Mucosa of gallbladder (tissue), 1 donor: ENCODE results near the gene SPART. TPM values are rescaled to one million over a fixed set of nuclear protein-coding genes. Genes with fewer than 3 reads are reported as not detected.
A peak's percentile ranks its signal among the peaks of the same experiment; 100 is the strongest.

ENCODE experiments used
- DNase-seq: peaks from one replicate; pipeline ENCODE4 v3.0.0-alpha.2; 2020; ENCODE audit warnings: low spot score
- total RNA-seq: library from RNA; stranded (reverse); gene quantifications from one replicate; pipeline ENCODE4 v1.2.1, GENCODE V29; 2021
- donor health status: DM: no; HTN: no; CAD: no.

SPART gene, protein sequence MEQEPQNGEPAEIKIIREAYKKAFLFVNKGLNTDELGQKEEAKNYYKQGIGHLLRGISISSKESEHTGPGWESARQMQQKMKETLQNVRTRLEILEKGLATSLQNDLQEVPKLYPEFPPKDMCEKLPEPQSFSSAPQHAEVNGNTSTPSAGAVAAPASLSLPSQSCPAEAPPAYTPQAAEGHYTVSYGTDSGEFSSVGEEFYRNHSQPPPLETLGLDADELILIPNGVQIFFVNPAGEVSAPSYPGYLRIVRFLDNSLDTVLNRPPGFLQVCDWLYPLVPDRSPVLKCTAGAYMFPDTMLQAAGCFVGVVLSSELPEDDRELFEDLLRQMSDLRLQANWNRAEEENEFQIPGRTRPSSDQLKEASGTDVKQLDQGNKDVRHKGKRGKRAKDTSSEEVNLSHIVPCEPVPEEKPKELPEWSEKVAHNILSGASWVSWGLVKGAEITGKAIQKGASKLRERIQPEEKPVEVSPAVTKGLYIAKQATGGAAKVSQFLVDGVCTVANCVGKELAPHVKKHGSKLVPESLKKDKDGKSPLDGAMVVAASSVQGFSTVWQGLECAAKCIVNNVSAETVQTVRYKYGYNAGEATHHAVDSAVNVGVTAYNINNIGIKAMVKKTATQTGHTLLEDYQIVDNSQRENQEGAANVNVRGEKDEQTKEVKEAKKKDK
- total RNA-seq: 86.1 TPM

DNA sequence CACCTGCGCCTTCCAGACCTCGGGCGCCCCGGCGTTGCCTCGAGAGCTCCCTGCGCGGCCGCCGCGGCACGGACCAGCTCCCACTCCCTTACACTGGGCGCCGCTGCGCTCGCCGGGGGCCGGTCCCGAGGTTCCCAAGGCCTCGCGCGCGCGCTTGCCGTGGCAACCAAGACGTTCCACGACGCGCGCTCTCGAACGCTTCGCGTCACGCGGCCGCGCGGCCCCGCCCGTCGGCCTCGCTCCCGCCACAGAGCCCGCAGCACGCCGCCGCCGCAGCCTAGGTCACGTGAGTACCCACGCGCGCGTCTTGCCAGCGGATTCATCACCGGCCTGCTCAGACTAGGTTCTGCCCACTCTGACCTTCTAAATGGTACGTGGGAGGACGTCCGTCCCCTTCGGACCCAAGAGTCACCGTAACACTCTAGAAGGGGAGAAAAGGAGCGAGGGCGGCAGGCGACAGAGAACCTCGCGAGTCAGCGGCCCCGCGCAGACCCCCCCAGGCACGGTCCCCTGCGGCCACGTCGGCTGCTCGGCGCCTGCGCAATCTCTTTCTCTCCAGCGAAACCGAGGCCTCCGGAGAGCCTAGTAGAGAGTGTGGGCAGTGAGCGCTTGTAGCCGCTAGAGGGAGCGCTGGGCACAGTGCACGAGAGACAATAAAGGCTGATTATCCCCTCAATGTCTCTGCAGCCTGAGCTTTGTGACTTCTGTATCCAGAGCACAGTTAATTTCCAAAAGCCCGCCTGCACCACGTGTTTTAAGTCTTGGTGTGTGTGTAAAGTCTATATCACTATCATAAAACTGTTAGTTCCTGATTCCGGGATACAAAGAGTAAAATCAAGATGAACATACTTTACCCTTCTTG is at the start of gene SPART:
Gene SPART (minus strand): TSS at position 173 of the 862 bp plus-strand sequence. CDS start 10,564 bp downstream, outside the sequence.
- DNase-seq: peak; percentile 95

DNA sequence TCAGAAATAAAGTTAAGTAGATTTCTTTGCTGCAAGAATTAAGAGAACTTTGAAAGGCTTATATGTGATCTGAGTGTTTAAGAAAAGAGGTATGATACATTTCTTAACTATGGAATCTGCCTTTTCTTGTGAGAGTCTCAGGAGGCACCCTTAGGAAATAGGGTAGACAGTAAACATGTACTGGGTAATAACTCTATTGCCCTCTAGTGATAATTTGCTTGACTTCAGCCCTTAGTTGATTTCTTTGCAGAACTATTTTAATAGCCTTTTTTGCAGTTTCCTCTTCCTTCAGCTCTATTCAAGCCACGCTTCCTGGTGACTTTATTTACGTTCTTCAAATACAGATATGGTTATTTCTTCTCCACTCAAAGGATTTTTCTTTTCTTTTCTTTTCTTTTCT is 49.1 kb upstream of the SPART start:
- DNase-seq: no peak

DNA sequence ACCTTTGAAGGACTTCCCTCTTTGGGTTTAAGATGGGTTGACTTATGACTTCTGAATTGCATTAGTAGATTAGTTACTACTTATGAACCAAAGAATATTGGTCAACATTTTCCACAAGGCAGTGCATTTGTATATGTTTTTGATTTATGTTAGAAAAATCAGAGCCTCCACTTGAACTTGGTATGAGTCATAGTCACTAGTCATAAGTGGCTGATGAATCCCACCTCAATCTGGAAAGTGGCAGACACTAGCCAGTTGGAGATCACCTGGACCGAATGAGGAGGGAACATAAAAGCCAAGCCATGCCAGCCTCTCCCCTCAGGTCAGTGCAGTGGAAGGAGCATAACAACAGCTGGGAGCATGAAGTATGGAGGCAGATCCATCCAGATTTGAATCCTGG is 39.3 kb upstream of the SPART start:
- no peak for DNase-seq

DNA sequence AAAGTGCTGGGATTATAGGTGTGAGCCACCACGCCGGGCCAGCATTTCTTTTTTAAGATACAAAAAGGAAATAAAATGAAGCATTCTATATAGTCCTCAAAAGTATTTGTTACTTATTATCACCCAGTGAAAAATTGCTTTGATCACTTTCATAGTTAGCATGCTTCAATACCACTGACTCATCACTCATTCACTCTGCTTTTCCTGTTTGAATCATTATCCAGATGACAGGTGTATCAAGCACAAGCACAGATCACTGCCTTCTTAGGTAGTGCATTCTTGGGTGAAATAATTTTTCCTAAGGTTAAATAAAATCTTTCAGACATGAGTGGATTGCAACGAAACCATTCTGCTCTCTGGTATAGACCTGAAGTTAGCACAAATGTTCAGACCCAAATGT is 35.8 kb upstream of the SPART start:
- no peak for DNase-seq

DNA sequence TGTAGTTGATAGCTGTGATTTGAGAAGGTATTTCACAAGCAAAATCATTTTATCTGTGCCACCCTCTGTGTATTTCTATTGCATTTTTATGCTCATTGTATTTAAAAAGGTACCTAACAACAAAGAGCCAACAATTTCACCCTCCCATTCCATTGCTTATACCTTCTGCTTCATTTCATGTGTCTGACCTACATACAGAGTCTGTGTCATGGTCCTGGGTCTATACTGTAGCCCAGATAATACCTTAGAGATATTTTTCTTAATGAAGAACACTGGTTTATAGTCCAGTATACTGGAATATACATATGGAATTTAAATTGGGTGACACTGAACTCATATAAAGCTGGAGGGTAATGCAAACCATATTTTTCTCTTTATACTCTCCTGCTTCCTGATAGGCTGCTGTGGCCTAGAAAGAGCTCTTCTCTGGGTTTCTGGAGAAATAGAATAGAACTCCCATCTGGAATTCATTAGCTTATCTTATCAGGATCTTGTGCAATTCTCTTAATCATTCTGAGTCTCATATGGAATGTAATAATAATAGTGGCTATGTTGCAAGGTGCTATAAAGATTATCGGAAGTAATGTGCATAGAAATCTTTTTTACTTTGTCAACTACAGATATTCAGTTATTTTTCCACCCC is 31.8 kb upstream of the SPART start:
- DNase-seq: no peak

DNA sequence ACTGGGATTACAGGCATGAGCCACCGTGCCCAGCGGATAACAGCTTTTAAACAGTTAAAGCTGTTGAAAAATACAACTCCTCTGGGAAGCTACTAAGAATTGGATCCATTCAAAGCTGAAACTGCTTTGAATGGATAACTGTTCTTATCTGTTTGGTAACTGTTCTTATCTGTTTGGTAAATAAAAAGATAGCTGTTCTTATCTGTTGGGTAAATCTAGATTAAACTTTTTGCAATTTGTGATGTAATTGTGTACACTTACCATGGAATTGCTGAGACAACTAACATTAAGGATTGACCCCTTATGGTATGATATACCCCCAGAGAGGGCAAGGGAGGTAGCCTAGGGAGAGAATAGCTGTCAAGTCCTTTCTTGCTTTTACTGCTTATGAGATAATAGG is 27.9 kb upstream of the SPART start:
- no peak for DNase-seq

DNA sequence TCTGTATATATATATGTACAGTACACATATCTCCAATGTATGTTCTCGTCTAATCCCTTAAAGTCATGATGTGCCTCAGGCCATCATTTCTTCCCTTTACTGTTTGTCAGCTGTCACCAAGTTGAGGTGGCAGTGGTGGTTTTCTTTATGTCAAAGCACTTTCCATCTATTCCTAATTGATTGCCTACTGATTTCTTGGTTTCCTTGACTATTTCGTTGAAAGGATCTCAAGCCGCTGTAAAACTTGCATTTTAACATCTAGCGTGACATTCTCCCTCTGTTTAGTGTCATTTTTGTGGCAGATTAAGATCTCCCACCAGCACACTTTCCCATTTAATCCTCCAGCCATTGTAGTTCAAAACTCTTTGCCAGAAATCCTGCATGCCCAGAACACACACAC is 25.0 kb upstream of the SPART start:
- no peak for DNase-seq

DNA sequence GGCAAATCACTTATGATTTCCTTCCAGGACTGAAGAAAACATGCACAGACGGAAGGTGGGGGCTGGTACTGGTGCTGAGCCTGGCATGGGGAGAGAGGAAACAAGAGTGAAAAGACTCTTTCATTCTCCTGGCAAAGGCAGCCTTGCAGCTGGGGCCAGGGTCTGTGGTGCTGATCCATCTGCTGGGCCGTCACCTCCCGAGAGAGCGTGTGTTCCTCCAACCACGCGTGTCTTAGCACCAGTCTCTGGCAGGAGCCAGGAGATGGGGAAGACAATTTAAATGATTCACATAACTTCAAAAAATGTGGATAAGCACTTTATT is 23.9 kb upstream of the SPART start:
- no peak for DNase-seq

DNA sequence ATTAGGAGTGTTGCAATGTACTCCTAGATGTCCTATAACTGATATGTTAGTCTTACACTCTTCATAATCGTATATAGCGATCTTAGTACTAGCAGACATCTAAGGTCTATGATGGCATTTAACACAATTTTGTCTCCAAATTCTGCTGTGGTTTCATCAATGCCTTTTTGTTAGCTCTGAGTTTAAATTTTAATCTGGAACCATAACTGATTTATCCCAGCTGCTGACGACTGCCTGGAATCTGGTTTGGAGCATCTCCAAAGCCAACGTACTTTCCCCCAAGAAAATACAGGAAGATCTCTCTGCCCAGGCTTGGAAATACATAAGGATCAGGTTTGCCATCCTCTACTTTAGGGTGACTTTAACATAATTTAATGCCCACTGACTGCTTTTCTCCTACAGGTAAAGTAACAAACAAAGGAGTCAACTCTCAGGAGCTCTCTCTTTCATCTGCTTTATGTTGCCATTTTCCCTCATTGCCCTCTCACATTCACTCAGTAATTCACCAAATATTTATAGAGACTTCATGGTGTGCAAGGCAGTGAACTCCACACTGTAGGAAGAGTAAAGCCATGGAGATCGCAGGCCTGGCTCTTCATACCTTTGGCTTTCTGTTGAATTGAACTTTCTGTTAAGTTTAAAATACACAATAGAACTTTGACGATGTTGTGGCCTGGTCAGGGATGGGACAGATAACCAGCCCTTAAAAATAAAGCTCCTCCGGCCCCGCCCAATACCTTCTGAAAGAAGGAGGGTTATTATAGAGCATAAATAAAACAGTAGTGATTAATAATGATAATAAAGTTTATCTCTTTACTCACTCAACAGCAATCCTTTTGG is 23.3 kb upstream of the SPART start:
- DNase-seq: no peak

DNA sequence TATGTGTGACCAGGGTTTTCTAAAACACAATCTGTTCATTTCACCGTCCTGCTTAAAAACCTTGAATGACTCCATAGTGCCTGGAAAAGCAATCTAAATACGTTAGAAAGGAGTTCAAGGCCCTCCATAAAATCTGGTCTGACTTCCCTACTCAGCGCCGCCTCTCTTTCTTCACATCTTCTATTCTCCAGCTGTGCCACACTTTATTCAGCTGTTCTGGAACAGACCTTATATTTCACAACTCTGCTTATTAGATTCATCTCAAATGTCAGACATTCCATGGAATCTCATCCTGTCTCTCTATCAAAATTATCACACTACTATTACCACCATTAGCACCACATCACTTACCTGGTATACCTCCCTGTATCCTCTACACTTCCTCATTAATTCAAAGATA is 19.8 kb upstream of the SPART start:
- DNase-seq: no peak

DNA sequence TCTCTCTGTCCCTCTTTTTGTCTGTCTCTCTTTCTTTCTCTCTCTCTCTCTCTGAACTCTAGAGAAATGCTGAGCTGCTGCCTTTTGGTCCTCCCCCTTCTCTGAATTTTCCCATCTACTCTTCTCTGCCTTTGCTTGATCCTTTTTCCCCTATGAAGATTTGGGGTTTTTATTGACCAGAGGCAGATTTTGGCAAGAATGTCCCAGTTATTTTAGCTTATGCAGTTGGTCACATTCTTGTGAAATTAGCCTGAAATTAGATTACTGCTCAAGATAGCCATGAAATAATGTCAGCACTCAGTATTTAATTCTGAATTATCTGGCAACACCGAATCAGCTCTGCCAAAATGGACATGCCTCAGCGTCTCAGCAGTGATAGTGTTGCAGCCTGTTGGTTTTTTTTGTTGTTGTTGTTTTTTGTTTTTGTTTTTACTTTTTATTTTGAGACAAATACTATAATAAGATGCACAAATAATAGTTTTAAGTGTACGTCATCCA is 17.2 kb upstream of the SPART start:
- DNase-seq: no peak

DNA sequence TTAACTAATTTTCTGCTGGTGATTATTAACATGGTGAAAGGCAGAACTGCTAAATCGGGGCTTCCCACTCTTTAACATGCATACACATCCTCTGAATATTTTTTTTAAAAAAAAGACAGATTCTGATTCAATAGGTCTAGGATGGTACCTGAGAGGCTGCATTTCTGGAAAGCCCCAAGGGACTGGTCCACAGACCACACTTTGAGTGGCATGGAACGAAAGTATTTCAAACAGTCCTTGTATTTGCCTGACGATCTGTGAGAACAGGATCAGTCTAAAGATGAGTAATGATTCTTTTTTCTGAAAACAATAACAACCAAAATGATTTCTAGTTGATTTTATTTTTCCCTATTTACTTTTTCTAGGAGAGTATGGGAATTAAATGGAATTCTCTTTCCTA is 16.7 kb upstream of the SPART start:
- no peak for DNase-seq

DNA sequence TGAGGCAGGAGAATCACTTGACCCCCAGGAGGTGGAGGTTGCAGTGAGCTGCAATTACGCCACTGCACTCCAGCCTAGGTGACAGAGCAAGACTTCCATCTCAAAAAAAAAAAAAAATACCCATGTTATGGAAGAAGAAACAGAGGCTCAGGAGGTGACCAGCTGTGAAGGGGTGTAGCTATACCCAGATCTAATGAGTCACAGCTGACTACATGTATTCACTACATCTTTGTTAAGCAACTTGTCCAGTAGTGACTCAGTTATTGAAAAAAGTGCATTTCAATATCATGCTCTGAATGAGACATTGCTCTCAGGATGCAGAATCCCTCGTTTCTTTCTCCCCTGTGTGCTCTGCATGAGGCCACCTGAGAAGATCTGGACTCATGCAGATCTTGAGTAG is 16.1 kb upstream of the SPART start:
- no peak for DNase-seq

DNA sequence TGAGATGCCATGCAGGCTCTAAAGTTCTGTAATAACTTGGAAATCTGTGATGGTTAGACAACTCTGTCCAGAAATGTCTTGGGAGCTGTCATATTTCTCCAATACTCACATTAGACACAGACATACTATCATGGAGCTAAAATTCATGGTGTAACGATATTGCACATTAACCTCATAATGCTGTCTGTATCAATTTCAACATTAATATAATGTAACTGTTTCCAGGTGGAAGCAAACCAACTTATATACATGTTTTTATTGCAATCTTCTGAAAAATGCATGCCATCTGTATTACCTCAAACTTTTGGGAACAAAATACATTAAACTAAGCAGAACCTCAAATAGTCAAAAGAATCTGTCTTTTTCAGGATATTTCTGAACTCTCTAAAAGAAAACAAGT is 14.7 kb upstream of the SPART start:
- DNase-seq: no peak

DNA sequence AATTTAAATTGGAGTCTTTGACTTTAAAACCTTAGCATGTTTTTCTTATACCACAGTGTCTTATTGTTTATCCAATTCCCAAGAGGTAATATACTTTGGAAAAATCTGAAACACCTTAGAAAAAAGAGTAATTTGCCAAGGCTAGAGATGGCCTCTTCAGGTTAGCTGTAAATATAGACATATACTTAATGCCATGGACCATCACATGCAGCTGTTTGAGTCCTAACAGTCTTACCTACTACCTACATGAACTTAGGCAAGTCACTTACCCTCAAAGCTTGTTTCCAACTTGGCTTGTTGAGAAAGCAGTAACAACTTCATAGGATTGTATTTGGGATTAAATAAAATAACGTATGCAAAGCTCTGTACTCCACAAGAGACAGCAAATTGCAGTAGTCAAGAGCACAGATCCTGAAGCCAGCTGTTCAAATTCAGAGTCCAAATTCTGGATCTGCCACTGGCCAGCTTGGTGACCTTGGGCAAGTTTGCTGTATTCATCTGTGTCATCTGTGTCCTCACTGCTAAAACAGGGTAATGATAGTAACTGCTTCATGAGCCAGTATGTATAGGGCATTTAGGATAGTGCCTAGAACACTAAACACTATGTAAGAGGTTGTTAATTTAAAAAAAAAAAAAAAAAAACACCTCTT is 13.2 kb upstream of the SPART start:
- no peak for DNase-seq

DNA sequence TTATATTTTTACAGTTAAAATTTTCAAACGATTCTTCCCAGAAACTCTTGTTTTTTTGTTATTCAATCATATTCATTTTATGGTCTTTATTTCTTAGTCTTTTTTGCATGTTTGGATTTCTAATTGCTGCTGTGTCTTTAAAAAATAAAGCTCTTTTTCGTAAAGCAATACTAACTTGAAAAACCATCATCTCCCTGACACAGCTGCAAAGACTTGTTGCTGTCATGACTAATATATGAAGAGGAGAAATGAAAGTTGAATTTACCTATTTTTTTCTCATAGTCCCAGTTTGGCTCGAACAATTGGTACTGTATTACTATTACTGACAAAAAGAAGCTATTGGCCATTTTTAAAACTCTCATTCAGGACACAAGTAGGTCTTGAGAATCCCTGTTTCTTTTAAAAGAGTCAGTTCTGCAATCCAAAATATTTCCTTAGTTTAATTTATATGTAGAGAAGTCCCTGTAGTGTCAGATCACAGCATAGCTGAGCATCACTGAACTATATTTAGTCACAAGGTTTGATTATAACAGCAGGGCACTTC is 12.1 kb upstream of the SPART start:
- DNase-seq: no peak

DNA sequence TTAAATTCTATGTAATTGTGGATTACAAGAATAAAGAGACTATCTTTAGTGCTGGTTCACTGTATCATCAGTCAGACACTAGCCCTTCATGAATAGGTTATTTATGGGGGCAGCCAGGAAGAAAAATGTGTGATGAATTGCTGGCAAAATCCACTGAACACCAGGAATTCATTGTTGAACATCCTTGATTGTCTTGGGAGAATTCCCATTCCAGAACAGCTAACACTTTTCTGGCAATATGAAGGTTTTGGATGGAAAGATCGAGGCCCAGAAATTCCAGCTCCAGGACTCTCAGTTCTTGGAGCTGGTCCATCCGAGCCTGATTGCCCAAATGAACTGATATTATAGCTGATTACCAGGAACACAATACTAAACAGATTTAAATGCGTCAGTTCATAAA is 11.5 kb upstream of the SPART start:
- DNase-seq: peak; percentile 39

DNA sequence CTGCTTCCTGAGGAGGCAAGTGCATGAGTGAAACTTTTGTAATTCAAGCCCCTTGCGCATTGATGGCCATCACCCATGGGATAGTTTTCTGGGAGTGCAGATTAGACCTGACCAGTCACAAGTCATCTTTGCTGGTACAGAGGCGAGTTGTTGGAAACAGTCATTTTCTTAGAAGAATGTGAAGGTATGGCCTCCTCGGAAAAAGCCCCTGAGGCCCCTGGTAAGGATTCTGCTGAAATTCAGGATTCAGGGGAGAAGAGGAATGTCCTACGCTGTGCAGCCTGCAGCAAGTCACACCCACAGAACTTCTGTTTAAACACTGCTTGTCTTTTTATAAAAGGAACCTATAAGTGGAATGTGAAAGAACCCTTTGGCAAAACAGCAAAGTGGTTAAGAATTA is 11.0 kb upstream of the SPART start:
- DNase-seq: no peak

DNA sequence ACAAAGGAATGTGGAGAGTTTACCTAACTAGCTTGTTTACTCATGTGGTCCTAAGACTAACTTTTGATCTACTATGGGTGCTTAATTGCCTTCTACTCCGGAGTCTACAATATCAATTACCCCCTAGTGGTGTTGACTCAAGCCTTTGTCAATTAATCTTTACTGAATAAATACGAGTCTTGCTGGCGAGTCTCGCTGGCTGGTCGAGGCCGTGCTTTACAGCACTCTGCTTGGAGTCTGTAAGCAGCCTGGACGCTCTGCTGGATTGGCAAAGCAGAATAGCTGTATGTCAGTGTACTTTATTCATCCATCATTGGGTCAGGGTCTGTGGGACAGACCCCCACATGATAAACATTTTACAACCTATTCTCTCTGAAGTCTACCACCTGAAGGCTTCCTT is 9.9 kb upstream of the SPART start:
- DNase-seq: no peak

DNA sequence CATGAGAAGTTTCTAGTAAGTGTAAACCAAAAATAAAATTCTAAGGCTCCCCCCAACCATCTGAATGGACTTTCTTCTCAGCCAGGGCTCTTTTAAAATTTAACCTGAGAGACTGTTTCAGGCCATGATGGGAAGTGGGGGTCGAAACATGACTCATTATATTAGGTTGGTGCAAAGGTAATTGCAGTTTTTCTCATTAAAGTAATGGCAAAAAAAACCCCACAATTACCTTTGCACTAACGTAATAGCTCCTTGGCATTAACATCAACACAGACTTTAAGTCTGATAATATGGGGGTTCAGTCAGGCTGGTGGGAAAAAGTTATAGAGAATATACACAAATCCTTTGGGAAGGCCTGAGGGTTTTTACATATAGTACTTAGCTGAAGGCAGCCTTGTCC is 9.4 kb upstream of the SPART start:
- no peak for DNase-seq
